ENCODE measurements around the gene HAND2. TPM values are rescaled to one million over a fixed set of nuclear protein-coding genes. Genes with fewer than 3 reads are reported as not detected.

HAND2 gene
- polyA plus RNA-seq, 2 donors = 1.4 to 2.0 TPM

- peaks cover 4 to 6% of the 10 kb centered on the region in 2 donors for H3K4me1 ChIP-seq (ENCODE audit: control insufficient read depth in 2 of 2, insufficient read depth in 2 of 2, low read length in 1 of 2)
- 7 to 9% methylated on average over 34 of the region's 34 CpGs for WGBS, 2 donors
- peaks cover 0 to 7% of the 10 kb centered on the region in 2 donors for H3K9me3 ChIP-seq (ENCODE audit: control insufficient read depth in 2 of 2, insufficient read depth in 1 of 2, low read depth in 1 of 2, low read length in 1 of 2)
- no peak overlapping the region for H3K27ac ChIP-seq (ENCODE audit: low read depth in 2 of 2, low read length in 1 of 2)
- H3K4me3 ChIP-seq (ENCODE audit: low read depth in 1 of 2, low read length in 2 of 2) = peak overlapping the region in 1 of 2 donors; percentile 45
- no peaks in the 10 kb centered on the region for H3K36me3 ChIP-seq (ENCODE audit: control insufficient read depth in 2 of 2, insufficient read depth in 2 of 2, low read length in 1 of 2)
- peaks cover 0 to 50% of the 10 kb centered on the region in 2 donors for H3K27me3 ChIP-seq (ENCODE audit: control insufficient read depth in 1 of 2, insufficient read depth in 2 of 2, low read length in 2 of 2)
Observed at GRCh38 chr4:173530326-173531085, 477 bp upstream of the HAND2 start.

DNA sequence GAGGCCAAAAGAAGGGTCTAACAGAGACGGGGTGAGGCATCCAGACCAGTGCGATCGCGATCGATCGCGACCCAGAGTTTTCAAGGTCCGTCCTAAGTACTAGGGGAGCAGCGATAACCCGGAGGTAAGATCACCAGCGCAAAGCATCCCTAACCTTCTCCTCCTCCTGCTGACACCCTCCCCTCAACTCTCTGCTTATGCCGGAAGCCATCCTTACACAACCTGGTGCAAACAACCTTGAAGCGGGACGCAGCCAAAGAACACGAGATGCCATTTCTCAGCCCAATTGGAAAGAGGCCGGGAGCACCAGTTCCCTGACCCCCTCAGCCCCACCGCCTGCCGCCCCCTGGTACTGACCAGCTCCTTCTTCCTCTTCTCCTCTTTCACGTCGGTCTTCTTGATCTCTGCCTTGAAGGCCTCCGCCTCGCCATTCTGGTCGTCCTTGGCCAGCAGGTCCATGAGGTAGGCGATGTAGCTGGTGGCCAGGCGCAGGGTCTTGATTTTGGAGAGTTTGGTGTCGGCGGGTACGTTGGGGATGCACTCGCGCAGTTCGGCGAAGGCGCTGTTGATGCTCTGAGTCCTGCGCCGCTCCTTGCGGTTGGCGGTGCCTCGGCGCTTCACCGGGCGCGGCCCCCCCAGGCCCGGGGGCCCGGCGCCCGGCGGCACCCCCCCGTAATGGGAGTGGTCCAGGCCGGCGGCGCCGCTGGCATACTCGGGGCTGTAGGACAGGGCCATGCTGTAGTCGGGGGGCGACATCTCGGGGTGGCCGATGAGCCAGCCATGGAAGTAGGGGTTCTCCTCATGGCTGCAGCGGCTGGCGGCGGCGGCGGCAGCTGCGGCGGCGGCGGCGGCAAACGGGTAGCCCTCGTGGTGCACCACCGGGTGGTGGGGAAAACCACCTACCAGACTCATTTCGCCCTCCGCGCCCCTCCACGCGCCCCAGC lies 1.4 kb downstream of the HAND2 start:
- Histone ChIP-seq H3K4me3 (ENCODE audit: low read depth in 1 of 2, low read length in 2 of 2) (peak overlapping the region; percentile 23 to 45), H3K9me3 (ENCODE audit: control insufficient read depth in 2 of 2, insufficient read depth in 1 of 2, low read depth in 1 of 2, low read length in 1 of 2) (peaks cover under 1 to 10% of the 10 kb centered on the region in 2 donors), H3K36me3 (ENCODE audit: control insufficient read depth in 2 of 2, insufficient read depth in 2 of 2, low read length in 1 of 2) (no peaks in the 10 kb centered on the region), H3K27ac (ENCODE audit: low read depth in 2 of 2, low read length in 1 of 2) (peak overlapping the region; percentile 19 to 44), H3K4me1 (ENCODE audit: control insufficient read depth in 2 of 2, insufficient read depth in 2 of 2, low read length in 1 of 2) (peaks cover 4 to 6% of the 10 kb centered on the region in 2 donors), H3K27me3 (ENCODE audit: control insufficient read depth in 1 of 2, insufficient read depth in 2 of 2, low read length in 2 of 2) (peaks cover 12 to 52% of the 10 kb centered on the region in 2 donors)
- WGBS, 2 donors = 7 to 8% methylated on average over 58 to 75 of the region's 75 CpGs

DNA sequence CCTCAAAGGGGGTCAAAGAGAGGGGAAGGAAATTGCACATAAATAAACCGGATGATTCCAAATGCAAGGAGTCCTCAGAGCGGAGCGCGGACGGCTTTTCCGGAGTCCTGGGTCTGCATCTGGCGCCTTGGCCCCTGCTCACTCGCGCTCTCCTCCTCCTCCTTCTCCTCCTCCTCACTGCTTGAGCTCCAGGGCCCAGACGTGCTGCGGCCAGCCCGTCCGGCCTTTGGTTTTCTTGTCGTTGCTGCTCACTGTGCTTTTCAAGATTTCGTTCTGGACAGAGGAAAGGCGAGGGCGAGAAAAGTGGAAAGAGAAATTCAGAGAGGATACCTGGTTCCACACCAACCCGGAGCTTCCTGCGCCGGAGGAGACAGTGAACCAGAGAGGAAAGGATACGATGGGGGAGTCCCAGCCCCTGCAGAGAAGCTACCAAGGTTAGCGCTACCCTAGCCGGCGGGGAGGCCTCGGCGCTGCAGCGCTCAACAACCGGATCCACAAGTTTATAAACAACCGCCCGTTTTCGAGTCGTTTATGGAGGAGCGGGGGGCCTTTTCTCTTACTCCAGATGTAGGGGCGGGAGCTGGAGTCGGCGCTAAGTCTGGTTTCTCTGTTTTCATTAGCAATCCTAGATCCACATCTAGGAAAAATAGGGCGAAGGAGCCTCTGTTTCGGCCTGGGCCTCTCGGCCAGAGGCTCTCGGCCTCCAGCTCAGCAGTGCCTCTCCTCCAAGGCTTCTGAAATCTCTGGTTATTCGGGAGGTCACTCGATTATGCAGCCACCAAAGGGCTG lies 2.7 kb downstream of the HAND2 start:
- peak overlapping the region; percentile 16 to 45 for H3K4me3 ChIP-seq (ENCODE audit: low read depth in 1 of 2, low read length in 2 of 2)
- no peaks in the 10 kb centered on the region for H3K36me3 ChIP-seq (ENCODE audit: control insufficient read depth in 2 of 2, insufficient read depth in 2 of 2, low read length in 1 of 2)
- peaks cover 2 to 13% of the 10 kb centered on the region in 2 donors for H3K9me3 ChIP-seq (ENCODE audit: control insufficient read depth in 2 of 2, insufficient read depth in 1 of 2, low read depth in 1 of 2, low read length in 1 of 2)
- peaks cover 4 to 6% of the 10 kb centered on the region in 2 donors for H3K4me1 ChIP-seq (ENCODE audit: control insufficient read depth in 2 of 2, insufficient read depth in 2 of 2, low read length in 1 of 2)
- peaks cover 16 to 53% of the 10 kb centered on the region in 2 donors for H3K27me3 ChIP-seq (ENCODE audit: control insufficient read depth in 1 of 2, insufficient read depth in 2 of 2, low read length in 2 of 2)
- WGBS, 2 donors = 17 to 26% methylated on average over 42 of the region's 42 CpGs
- peak overlapping the region in 1 of 2 donors; percentile 6 for H3K27ac ChIP-seq (ENCODE audit: low read depth in 2 of 2, low read length in 1 of 2)

DNA sequence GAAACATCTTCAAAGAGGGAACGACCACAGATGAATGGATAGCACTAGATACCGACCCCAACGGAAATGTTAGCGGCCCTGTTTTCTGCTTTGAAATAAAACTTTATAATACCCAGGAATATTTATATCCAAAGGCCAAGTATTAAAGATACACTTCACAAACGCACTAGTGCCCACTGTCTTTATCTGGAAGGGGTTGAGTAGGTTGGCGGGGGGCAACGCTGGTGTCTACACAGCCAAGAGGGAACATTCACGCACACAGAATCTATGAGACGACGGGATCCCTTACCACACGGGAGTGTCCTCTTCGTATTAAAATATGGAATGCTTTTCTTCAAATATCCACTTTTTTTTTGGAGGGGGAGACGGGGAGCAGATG lies 3.3 kb downstream of the HAND2 start:
- Histone ChIP-seq H3K36me3 (ENCODE audit: control insufficient read depth in 2 of 2, insufficient read depth in 2 of 2, low read length in 1 of 2) (no peaks in the 10 kb centered on the region), H3K27me3 (ENCODE audit: control insufficient read depth in 1 of 2, insufficient read depth in 2 of 2, low read length in 2 of 2) (peaks cover 16 to 51% of the 10 kb centered on the region in 2 donors), H3K27ac (ENCODE audit: low read depth in 2 of 2, low read length in 1 of 2) (no peak overlapping the region), H3K9me3 (ENCODE audit: control insufficient read depth in 2 of 2, insufficient read depth in 1 of 2, low read depth in 1 of 2, low read length in 1 of 2) (peaks cover 2 to 13% of the 10 kb centered on the region in 2 donors), H3K4me1 (ENCODE audit: control insufficient read depth in 2 of 2, insufficient read depth in 2 of 2, low read length in 1 of 2) (peaks cover 4 to 9% of the 10 kb centered on the region in 2 donors), H3K4me3 (ENCODE audit: low read depth in 1 of 2, low read length in 2 of 2) (peak overlapping the region in 1 of 2 donors; percentile 45)
- 31 to 44% methylated on average over 13 of the region's 13 CpGs for WGBS, 2 donors

- H3K36me3 ChIP-seq (ENCODE audit: control insufficient read depth in 2 of 2, insufficient read depth in 2 of 2, low read length in 1 of 2) = no peaks in the 10 kb centered on the region
- peak overlapping the region in 1 of 2 donors; percentile 16 for H3K4me3 ChIP-seq (ENCODE audit: low read depth in 1 of 2, low read length in 2 of 2)
- no peak overlapping the region for H3K27ac ChIP-seq (ENCODE audit: low read depth in 2 of 2, low read length in 1 of 2)
- H3K9me3 ChIP-seq (ENCODE audit: control insufficient read depth in 2 of 2, insufficient read depth in 1 of 2, low read depth in 1 of 2, low read length in 1 of 2) = peaks cover 2 to 15% of the 10 kb centered on the region in 2 donors
- H3K4me1 ChIP-seq (ENCODE audit: control insufficient read depth in 2 of 2, insufficient read depth in 2 of 2, low read length in 1 of 2) = peaks cover 4 to 14% of the 10 kb centered on the region in 2 donors
- 43 to 50% methylated on average over 10 of the region's 10 CpGs for WGBS, 2 donors
- peaks cover 16 to 44% of the 10 kb centered on the region in 2 donors for H3K27me3 ChIP-seq (ENCODE audit: control insufficient read depth in 1 of 2, insufficient read depth in 2 of 2, low read length in 2 of 2)
Observed at GRCh38 chr4:173526027-173526482, 4.0 kb downstream of the HAND2 start.

DNA sequence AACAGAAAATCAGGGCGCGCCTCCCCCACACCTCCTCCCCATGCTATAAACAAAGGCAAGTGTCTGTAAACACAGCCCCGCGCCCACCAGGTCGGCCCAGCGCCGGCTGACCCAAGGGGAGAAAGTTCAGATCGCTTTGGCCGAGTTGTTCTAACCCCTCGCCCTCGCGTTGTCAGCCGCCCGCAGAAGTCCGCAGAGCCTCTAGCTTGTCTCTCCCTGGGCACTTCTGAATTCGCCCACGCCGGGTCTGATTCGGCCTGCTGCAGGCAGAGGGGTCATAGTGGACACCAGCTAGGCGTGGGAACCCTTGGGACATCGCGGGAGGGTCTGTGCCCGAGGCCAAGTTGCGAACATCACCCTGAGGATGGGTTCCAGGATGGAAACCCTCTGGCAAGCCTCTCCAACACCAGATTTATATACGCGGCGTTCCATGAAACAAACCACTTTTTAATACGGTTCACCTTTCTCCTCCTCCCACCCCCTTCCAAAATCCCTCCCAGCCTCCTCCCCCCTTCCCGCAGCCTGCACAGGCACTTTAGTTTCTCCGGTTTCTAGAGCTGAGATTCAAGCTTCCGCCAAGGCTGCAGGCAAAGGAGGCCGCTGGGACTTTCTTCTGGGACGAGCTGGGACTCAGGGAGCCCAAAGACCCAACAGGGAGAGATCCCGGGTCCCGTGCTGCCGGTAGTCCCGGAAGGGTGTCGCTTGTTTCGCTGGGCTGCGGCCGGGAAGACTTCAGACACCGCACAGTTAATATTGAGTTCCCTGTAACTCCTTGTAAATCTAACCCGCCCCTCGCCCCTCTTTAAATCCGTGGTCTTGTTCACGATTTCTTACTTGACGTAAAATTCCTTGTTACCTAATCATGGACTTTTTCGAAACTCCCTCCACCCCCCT lies 4.7 kb downstream of the HAND2 start:
- Histone ChIP-seq H3K4me3 (ENCODE audit: low read depth in 1 of 2, low read length in 2 of 2) (peak overlapping the region in 1 of 2 donors; percentile 23), H3K4me1 (ENCODE audit: control insufficient read depth in 2 of 2, insufficient read depth in 2 of 2, low read length in 1 of 2) (peaks cover 4 to 14% of the 10 kb centered on the region in 2 donors), H3K36me3 (ENCODE audit: control insufficient read depth in 2 of 2, insufficient read depth in 2 of 2, low read length in 1 of 2) (no peaks in the 10 kb centered on the region), H3K9me3 (ENCODE audit: control insufficient read depth in 2 of 2, insufficient read depth in 1 of 2, low read depth in 1 of 2, low read length in 1 of 2) (peaks cover 2 to 15% of the 10 kb centered on the region in 2 donors), H3K27me3 (ENCODE audit: control insufficient read depth in 1 of 2, insufficient read depth in 2 of 2, low read length in 2 of 2) (peaks cover 16 to 40% of the 10 kb centered on the region in 2 donors), H3K27ac (ENCODE audit: low read depth in 2 of 2, low read length in 1 of 2) (peak overlapping the region in 1 of 2 donors; percentile 6)
- WGBS, 2 donors = 17 to 19% methylated on average over 45 to 48 of the region's 48 CpGs

- Histone ChIP-seq H3K27me3 (ENCODE audit: control insufficient read depth in 1 of 2, insufficient read depth in 2 of 2, low read length in 2 of 2) (peaks cover 16 to 41% of the 10 kb centered on the region in 2 donors), H3K9me3 (ENCODE audit: control insufficient read depth in 2 of 2, insufficient read depth in 1 of 2, low read depth in 1 of 2, low read length in 1 of 2) (peaks cover 2 to 15% of the 10 kb centered on the region in 2 donors), H3K27ac (ENCODE audit: low read depth in 2 of 2, low read length in 1 of 2) (peak overlapping the region in 1 of 2 donors; percentile 6), H3K4me1 (ENCODE audit: control insufficient read depth in 2 of 2, insufficient read depth in 2 of 2, low read length in 1 of 2) (peaks cover 2 to 12% of the 10 kb centered on the region in 2 donors), H3K4me3 (ENCODE audit: low read depth in 1 of 2, low read length in 2 of 2) (no peak overlapping the region), H3K36me3 (ENCODE audit: control insufficient read depth in 2 of 2, insufficient read depth in 2 of 2, low read length in 1 of 2) (no peaks in the 10 kb centered on the region)
- WGBS, 2 donors = 48 to 59% methylated on average over 25 of the region's 25 CpGs
Observed at GRCh38 chr4:173524218-173525117, 5.6 kb downstream of the HAND2 start.
